Thyroid gland (tissue), 4 donors: Measurements from ENCODE around the gene LSS.

Experiments
- CTCF ChIP-seq, 6 experiments: fragments of 200-600 bp in 3 of 6; fragments of 450-650 bp in 3 of 6; sonication (generic) in 3 of 6; IDR thresholded peaks; one replicate each; pipeline ENCODE4 v1.5.1; 2016 to 2019; ENCODE audit warnings: antibody characterized with exemption in 6 of 6, mild to moderate bottlenecking in 2 of 6, inconsistent platforms in 1 of 6, moderate library complexity in 1 of 6
- POLR2A ChIP-seq, 2 donors: fragments of 450-650 bp; IDR thresholded peaks; one replicate each; pipeline ENCODE4 v1.6.1; 2017; ENCODE audit warnings: antibody characterized with exemption in 2 of 2, mild to moderate bottlenecking in 2 of 2, moderate library complexity in 1 of 2

GRCh38 chr21:46165098-46165497 is 63.5 kb downstream of the LSS start:
- TF ChIP-seq CTCF (IDR thresholded peaks at IDR 0.05) (no peak), POLR2A (IDR thresholded peaks at IDR 0.05) (no peak)
